ENCODE measurements around the gene MYL2.
A peak's percentile ranks its signal among the peaks of the same experiment; 100 is the strongest.

MYL2 gene

DNA sequence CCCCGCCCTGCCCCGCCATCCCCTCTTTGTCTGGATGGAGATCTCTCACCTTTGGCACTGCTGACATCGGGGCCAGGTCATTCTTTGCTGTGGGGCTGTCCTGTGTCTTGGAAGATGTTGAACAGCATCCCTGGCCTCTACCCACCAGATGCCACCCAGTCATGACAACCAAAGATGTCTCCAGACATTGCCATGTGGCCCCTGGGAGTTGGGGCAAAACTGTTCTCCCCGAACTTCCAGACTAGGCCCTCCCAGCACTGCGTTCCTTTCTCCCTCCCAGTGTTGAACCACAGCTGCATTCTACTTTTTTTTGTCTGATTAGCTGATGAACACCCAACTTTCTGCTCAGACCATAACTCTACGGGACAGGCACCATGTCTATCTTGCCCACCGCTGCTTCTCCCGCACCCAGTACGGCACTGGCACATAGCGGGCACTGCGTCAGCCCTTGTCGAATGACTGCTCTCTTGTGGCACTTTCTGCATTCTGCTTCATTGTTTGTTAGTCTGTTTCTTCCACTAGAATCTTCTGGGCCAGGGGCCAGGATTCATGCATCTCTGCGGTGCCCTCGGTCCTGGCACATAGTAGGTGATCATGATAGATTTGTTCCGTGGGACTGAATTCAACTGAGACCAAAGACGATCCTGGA is 13.1 kb upstream of the MYL2 start:
- Histone ChIP-seq H3K4me3 (replicated peaks; ENCODE audit: low read depth, low read length) (no peak overlapping the region), H3K36me3 (ENCODE audit: control insufficient read depth, insufficient read depth, low read length) (no peaks in the 10 kb centered on the region), H3K27me3 (replicated peaks; ENCODE audit: control insufficient read depth, insufficient read depth, low read length) (no peaks in the 10 kb centered on the region)
- TF ChIP-seq, protein P1, sequence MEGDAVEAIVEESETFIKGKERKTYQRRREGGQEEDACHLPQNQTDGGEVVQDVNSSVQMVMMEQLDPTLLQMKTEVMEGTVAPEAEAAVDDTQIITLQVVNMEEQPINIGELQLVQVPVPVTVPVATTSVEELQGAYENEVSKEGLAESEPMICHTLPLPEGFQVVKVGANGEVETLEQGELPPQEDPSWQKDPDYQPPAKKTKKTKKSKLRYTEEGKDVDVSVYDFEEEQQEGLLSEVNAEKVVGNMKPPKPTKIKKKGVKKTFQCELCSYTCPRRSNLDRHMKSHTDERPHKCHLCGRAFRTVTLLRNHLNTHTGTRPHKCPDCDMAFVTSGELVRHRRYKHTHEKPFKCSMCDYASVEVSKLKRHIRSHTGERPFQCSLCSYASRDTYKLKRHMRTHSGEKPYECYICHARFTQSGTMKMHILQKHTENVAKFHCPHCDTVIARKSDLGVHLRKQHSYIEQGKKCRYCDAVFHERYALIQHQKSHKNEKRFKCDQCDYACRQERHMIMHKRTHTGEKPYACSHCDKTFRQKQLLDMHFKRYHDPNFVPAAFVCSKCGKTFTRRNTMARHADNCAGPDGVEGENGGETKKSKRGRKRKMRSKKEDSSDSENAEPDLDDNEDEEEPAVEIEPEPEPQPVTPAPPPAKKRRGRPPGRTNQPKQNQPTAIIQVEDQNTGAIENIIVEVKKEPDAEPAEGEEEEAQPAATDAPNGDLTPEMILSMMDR (IDR thresholded peaks at IDR 0.05; ENCODE audit: insufficient read depth, low read length, poor library complexity, severe bottlenecking) = no peak
- DNase-seq (ENCODE audit: extremely low read depth, insufficient read length) = no peak

DNA sequence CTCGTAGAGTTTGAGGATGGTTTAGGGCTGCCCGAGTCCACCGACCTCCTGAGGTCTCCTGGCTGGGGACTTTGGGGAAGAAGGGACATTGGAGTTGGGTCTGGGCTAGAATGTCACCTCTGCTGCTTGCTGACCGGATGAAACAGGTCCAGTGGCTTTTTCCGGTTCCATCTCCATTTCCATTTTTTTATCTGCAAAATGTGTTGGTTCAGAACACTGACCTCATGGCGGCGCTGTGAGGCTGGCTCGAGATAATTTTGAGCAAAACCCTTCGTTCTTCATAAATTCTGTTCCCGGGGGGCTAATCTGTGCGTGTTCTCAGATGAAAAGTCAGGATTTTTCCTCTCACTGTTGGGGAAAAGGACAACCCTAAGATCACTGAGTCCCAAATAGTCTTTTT is 11.7 kb upstream of the MYL2 start:
- Histone ChIP-seq H3K27me3 (replicated peaks; ENCODE audit: control insufficient read depth, insufficient read depth, low read length) (no peaks in the 10 kb centered on the region), H3K36me3 (ENCODE audit: control insufficient read depth, insufficient read depth, low read length) (no peaks in the 10 kb centered on the region), H3K4me3 (replicated peaks; ENCODE audit: low read depth, low read length) (no peak overlapping the region)
- TF ChIP-seq, protein P1 (IDR thresholded peaks at IDR 0.05; ENCODE audit: insufficient read depth, low read length, poor library complexity, severe bottlenecking) = peak; percentile 41
- DNase-seq (ENCODE audit: extremely low read depth, insufficient read length) = no peak

DNA sequence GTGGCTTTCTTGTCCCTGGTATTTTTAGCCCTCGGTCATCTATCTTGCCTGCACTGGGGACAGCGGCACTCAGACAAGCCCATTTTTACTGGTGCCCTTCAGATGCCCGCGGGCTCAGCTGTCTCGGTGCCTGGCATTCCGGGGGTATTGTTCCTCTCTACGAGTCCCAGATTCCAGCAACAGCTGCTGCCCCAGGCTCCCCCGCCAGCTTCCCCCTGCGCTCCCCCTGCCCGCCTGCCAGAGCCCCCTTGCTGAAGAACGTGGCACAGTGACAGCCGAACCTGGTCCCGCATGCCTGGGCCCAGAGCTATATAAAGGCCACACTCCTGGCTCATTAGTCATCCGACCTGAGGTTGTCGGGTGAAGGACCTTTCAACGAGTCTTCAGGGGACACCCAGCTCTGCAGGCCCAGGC is 10.9 kb upstream of the MYL2 start:
- TF ChIP-seq, protein P1 (IDR thresholded peaks at IDR 0.05; ENCODE audit: insufficient read depth, low read length, poor library complexity, severe bottlenecking) = no peak
- H3K4me3 ChIP-seq (replicated peaks; ENCODE audit: low read depth, low read length) = no peak overlapping the region
- no peaks in the 10 kb centered on the region for H3K27me3 ChIP-seq (replicated peaks; ENCODE audit: control insufficient read depth, insufficient read depth, low read length)
- no peak for DNase-seq (ENCODE audit: extremely low read depth, insufficient read length)
- no peaks in the 10 kb centered on the region for H3K36me3 ChIP-seq (ENCODE audit: control insufficient read depth, insufficient read depth, low read length)

DNA sequence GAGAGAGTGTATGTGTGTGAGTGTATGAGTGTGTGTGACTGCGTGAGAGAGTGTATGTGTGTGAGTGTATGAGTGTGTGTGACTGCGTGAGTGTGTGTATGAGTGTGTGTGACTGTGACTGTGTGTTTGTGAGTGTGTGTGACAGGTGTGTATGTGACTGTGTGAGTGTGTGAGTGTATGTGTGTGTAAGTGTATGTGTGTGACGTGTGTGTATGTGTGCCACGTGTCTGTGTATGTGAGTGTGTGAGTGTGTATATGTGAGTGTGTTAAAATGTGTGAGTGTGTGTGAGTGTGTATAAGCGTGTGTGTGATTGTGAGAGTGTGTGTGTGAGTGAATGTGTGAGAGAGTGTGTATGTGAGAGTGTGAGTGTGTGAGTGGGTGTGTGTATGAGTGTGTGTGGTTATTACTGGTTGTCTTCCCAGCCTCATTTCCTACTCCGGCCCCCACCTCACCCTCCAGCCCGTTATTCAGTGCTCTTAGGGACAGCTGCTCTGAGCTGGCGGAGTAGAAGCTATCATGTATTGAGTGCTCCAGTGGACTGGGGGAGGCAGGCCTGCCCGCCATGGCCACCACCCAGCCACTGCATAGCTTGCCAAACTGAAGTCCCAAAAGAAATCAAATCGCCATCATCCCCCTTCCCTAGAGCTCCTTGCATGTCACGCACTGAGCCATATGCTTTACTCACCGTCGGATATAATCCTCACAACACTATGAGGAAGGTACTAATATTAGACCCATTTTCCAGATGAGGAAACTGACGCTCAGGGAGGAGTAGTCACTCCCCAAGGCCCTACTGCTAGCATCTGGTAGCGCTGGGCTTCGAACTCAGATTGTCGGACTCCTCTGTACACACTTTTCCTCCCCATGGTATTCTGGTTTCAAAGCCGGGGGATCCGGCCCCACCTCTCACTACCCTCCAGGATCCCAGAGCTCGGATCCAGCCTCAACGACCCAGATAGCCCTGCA is 10.3 kb upstream of the MYL2 start:
- Histone ChIP-seq H3K27me3 (replicated peaks; ENCODE audit: control insufficient read depth, insufficient read depth, low read length) (no peaks in the 10 kb centered on the region), H3K4me3 (replicated peaks; ENCODE audit: low read depth, low read length) (no peak overlapping the region), H3K36me3 (ENCODE audit: control insufficient read depth, insufficient read depth, low read length) (no peaks in the 10 kb centered on the region)
- DNase-seq (ENCODE audit: extremely low read depth, insufficient read length) = no peak
- TF ChIP-seq, protein P1 (IDR thresholded peaks at IDR 0.05; ENCODE audit: insufficient read depth, low read length, poor library complexity, severe bottlenecking) = no peak

DNA sequence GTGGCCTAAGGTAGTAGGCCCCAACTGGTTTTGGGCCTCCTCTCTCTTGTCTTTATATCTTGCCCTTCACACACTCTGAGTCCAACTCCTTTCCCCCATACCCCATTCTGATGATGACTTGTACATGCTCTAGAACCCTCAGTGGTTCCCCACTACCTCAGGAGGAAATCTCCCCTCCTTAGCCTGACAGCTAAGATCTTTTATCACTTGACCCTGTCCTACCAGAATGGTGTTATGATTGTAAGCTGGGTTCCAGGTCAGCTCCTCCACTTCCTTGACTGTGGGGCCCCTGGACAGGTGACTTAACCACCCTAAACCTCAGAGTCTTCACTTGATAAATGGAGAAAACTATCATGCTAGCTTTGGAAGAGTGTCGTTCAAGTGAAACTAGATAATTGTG is 9.4 kb upstream of the MYL2 start:
- no peaks in the 10 kb centered on the region for H3K36me3 ChIP-seq (ENCODE audit: control insufficient read depth, insufficient read depth, low read length)
- no peak for DNase-seq (ENCODE audit: extremely low read depth, insufficient read length)
- H3K27me3 ChIP-seq (replicated peaks; ENCODE audit: control insufficient read depth, insufficient read depth, low read length) = no peaks in the 10 kb centered on the region
- no peak overlapping the region for H3K4me3 ChIP-seq (replicated peaks; ENCODE audit: low read depth, low read length)
- TF ChIP-seq, protein P1 (IDR thresholded peaks at IDR 0.05; ENCODE audit: insufficient read depth, low read length, poor library complexity, severe bottlenecking) = no peak
